ENCODE measurements around the gene RPL13. TPM values are rescaled to one million over a fixed set of nuclear protein-coding genes. Genes with fewer than 3 reads are reported as not detected.
"Not testable (repeated sequence)": the region's sequence is repeated elsewhere in the genome, so short reads cannot be mapped to it uniquely, and the experiment has no call there.

Gene RPL13
- total and polyA plus RNA-seq, 7 donors, result 3,641 to 19,173 (median 7,437) TPM

DNA sequence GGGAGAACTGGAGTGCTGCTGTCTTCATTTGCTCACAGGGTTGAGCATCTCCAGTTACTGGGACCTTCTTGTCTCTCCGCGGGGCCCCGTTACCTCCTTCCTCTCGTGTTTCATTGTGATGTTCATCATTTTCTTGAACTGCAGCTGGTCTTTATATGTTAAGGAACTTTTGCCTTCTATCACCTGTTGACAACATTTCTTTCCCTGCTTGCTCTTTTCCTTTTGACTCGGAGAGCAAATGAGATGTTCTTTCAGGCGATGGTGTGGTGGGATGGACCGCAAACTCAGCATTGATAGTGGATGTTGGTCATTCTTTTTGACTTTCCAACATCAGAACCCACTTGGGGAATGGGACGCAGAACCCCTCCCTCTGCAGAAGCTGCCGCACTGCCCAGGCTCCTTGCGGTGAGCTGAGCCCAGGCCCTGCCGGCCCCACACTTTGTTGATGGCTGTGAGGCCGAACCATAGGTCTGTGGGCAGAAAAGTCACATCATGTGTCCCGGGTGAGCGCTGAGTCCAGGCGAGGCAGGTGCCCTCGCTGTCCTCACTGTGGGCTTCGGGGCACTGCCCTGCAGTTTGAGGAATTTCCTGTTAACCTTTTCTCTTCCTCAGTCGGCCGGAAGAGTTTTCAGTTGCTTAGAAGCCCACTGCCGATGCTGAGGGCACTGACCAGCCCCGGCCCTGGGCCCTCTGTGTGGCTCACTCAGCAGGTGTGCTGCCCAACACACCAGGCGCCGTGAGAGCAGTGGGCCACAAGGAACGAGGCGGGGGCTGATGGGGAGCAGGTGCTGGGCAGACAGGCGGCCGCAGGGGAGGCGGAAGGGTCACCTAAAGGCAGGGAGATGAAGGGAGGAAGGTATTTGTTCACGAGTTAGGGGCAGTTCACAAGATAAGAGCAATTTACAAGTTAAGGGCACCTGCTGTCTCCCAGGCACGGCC, 7.4 kb downstream of the RPL13 start:
- 80 to 85% methylated on average over 30 of the region's 30 CpGs for WGBS, 2 donors
- DNase-seq, result no peak
- Histone ChIP-seq H3K27me3 (peaks cover 0 to 42% (median 19%) of the 10 kb centered on the region in 3 donors), H3K36me3 (peaks cover 7 to 21% (median 14%) of the 10 kb centered on the region in 4 donors), H3K4me3 (no peak overlapping the region), H3K4me1 (peaks cover 0 to 24% (median 18%) of the 10 kb centered on the region in 4 donors), H3K9me3 (no peaks in the 10 kb centered on the region), H3K27ac (no peak overlapping the region)
- intact Hi-C loops (cut with DNase I), result no loop called here
- TF ChIP-seq POLR2AphosphoS5 (IDR thresholded peaks at IDR 0.05) (no peak), POLR2A (IDR thresholded peaks at IDR 0.05) (no peak), EP300 (IDR thresholded peaks at IDR 0.05) (no peak)
- TF ChIP-seq, protein P1, sequence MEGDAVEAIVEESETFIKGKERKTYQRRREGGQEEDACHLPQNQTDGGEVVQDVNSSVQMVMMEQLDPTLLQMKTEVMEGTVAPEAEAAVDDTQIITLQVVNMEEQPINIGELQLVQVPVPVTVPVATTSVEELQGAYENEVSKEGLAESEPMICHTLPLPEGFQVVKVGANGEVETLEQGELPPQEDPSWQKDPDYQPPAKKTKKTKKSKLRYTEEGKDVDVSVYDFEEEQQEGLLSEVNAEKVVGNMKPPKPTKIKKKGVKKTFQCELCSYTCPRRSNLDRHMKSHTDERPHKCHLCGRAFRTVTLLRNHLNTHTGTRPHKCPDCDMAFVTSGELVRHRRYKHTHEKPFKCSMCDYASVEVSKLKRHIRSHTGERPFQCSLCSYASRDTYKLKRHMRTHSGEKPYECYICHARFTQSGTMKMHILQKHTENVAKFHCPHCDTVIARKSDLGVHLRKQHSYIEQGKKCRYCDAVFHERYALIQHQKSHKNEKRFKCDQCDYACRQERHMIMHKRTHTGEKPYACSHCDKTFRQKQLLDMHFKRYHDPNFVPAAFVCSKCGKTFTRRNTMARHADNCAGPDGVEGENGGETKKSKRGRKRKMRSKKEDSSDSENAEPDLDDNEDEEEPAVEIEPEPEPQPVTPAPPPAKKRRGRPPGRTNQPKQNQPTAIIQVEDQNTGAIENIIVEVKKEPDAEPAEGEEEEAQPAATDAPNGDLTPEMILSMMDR (IDR thresholded peaks at IDR 0.05), result no peak

DNA sequence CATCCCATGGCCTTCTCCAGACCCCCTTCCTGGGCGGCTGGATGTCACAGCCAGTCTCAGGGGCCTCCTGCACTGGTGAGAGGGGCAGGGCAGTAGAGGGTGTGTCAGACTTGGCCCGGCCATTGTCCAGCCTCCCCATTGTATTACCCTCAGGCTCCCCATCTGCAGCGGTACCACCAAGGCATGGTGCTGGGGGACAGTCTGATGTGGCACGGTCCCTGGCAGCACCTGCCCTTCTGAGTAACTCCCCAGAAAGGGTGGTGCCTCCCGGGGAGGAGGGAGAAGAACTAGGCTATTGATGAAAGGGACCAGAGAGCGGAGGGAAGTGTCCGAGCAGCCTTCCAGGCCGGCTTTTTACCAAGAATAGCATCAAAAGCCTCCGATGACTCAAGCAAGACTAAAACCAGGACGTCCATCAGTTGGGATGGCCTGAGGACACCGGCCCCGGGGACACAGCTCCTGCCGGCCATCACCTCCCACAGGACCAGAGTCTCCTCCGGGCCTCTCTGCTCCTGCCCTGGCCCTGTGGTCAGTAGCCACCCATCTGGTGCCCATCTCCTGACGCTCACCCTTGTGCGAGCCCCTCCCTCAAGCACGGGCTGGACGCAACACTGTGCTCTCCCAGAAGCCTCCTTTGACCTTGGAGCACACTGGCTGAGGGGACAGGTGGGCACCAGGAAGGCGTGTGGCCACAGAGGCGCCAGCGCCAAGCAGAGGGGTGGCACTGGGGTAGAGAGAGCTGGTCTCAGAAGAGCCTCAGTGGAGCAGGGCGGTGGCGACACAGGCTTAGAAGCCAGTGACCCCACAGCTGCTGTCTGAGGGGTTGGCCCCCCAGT, 9.2 kb downstream of the RPL13 start:
- no peaks in the 10 kb centered on the region for H3K9me3 ChIP-seq
- DNase-seq, result no peak
- TF ChIP-seq EP300 (IDR thresholded peaks at IDR 0.05) (no peak), POLR2AphosphoS5 (IDR thresholded peaks at IDR 0.05) (no peak), POLR2A (IDR thresholded peaks at IDR 0.05) (no peak)
- TF ChIP-seq, protein P1 (IDR thresholded peaks at IDR 0.05), result no peak
- H3K4me1 ChIP-seq, result peaks cover 0 to 22% (median 20%) of the 10 kb centered on the region in 4 donors
- 63 to 86% methylated on average over 23 of the region's 23 CpGs for WGBS, 2 donors
- H3K36me3 ChIP-seq, result peaks cover 0 to 3% (median 0%) of the 10 kb centered on the region in 4 donors
- peaks cover 10 to 60% (median 34%) of the 10 kb centered on the region in 3 donors for H3K27me3 ChIP-seq
- intact Hi-C loops (cut with DNase I), result no loop called here
- no peak overlapping the region for H3K4me3 ChIP-seq
- H3K27ac ChIP-seq, result no peak overlapping the region

DNA sequence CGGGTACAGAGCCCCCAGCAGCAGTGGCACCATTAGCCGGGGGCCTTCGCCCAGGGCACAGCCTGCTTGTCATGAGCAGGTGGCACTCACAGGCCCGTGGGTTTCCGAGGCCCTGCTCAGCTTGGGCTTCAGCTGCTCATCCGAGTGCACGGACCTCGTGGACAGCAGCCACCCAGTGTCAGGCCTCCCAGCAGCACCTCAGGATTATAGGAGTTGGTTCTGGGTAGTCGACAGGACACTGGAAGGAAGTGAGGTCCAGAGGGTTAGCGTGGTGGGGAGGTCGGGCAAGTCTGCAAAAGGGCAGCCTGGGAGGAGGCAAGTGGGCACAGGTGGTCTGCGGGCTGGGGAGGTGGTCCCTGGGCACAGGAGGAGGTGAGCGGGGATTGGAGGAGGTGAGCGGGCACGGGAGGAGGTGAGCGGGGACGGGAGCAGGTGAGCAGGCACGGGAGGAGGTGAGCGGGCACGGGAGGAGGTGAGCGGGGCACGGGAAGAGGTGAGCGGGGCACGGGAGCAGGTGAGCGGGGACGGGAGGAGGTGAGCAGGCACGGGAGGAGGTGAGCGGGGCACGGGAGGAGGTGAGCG, 10.0 kb downstream of the RPL13 start:
- Histone ChIP-seq H3K36me3 (no peaks in the 10 kb centered on the region), H3K27ac (no peak overlapping the region), H3K4me3 (no peak overlapping the region), H3K4me1 (peaks cover 5 to 23% (median 20%) of the 10 kb centered on the region in 4 donors), H3K9me3 (no peaks in the 10 kb centered on the region), H3K27me3 (peaks cover 17 to 67% (median 41%) of the 10 kb centered on the region in 3 donors)
- intact Hi-C loops (cut with DNase I), result no loop called here
- no peak for DNase-seq
- whole genome bisulfite sequencing, 2 donors, result 71 to 87% methylated on average over 30 of the region's 30 CpGs
- TF ChIP-seq POLR2AphosphoS5 (IDR thresholded peaks at IDR 0.05) (no peak), POLR2A (IDR thresholded peaks at IDR 0.05) (no peak), EP300 (IDR thresholded peaks at IDR 0.05) (no peak)
- TF ChIP-seq, protein P1 (IDR thresholded peaks at IDR 0.05), result no peak

DNA sequence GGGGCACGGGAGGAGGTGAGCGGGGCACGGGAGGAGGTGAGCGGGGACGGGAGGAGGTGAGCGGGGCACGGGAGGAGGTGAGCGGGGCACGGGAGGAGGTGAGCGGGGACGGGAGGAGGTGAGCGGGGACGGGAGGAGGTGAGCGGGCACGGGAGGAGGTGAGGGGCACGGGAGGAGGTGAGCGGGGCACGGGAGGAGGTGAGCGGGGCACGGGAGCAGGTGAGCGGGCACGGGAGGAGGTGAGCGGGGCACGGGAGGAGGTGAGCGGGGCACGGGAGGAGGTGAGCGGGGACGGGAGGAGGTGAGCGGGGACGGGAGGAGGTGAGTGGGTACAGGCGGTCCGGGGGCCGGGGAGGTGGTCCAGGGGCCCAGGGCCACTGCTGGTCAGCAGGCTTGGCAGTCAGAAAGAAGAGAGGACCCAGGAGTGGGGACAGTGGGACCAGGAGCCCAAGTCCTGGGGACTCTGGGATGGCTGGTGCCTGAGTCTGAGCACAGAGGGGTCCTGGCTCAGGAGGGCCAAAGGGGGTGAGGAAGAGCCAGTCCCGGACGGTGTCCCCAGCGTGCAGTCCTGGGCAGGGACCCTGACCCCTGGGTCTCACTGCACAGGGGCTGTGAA, 10.6 kb downstream of the RPL13 start:
- intact Hi-C loops (cut with DNase I); DNase-seq; H3K36me3 ChIP-seq; H3K4me3 ChIP-seq; H3K9me3 ChIP-seq; H3K27ac ChIP-seq: not testable (repeated sequence)
- WGBS, 2 donors, result 70 to 89% methylated on average over 36 of the region's 36 CpGs
- peaks cover 23 to 73% (median 46%) of the 10 kb centered on the region in 3 donors for H3K27me3 ChIP-seq
- H3K4me1 ChIP-seq, result peaks cover 5 to 23% (median 19%) of the 10 kb centered on the region in 4 donors

All from sigmoid colon (tissue), 7 donors.